ENCODE measurements around the gene LMO1. TPM values are rescaled to one million over a fixed set of nuclear protein-coding genes. Genes with fewer than 3 reads are reported as not detected.

The LMO1 gene
- total RNA-seq, 1 donor from 2014 or later = not detected

GRCh38 chr11:8205566-8205965, 58.1 kb downstream of the LMO1 start:
- no peak for DNase-seq (ENCODE audit: low spot score)

DNA sequence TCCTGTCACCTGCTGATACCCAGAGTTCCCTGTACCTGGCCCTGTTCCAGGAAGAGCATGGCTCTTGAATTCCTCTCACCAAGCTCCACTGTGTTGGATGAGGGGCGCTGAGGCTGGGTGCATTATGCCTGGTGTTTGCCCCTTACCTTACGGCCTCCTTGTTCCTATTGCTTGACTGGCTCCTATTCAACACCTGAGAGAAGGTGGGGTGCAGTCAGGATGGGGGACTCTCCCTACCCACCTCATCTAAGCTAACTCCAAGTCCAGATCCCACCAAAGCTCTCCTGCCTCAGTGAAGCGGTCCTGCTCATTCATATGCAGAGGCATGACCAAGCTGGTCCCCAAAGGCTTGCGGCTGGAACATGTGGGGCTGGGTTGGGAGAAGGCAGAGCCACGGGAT, 59.1 kb downstream of the LMO1 start:
- DNase-seq (ENCODE audit: low spot score) = no peak

- no peak for DNase-seq (ENCODE audit: low spot score)
These were observed 59.7 kb downstream of the LMO1 start for GRCh38 chr11:8204025-8204424.

GRCh38 chr11:8203414-8203715, 60.3 kb downstream of the LMO1 start:
- DNase-seq (ENCODE audit: low spot score) = no peak

DNA sequence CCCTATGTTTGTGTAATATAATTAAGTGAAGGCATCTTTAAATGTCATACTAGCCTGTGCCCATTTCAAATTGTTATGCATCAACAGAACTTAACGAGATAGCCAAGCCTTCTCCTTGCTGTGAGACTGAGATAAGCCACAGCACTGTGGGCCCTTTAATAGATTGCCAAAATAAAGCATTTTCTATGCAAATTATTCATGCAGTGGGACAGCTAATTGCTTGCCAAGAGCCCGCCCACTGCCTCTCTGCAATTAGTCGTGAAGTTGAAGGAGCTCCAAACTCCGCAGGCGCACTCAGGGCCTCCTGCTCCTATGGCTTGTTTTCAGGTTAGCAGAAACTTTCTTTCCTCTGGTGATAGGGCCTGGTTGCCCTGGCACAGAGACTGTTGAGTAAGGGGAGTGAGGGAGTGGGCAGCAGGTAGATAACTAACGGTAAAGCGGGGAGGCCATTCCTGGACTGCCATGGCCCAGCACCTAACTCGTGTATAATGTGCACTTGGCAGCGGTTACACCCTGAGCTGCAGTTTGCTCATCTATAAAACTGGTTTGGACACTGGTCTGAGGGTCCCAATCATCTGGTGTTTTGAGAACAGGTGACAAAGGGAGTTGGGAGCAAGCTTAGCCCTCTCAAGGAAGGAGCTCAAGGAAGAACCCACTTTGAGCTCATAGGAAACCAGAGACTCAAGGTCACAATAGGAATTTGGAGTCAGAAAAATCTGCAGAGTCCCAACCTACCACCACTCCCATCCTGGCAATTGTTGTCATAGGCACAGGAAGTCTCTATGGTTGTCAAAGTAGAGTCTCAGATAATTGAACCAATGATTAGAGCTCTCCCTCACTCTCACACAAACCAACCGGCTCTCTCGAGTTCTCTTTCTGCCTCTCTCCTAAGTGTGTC, 60.9 kb downstream of the LMO1 start:
- DNase-seq (ENCODE audit: low spot score) = no peak

DNA sequence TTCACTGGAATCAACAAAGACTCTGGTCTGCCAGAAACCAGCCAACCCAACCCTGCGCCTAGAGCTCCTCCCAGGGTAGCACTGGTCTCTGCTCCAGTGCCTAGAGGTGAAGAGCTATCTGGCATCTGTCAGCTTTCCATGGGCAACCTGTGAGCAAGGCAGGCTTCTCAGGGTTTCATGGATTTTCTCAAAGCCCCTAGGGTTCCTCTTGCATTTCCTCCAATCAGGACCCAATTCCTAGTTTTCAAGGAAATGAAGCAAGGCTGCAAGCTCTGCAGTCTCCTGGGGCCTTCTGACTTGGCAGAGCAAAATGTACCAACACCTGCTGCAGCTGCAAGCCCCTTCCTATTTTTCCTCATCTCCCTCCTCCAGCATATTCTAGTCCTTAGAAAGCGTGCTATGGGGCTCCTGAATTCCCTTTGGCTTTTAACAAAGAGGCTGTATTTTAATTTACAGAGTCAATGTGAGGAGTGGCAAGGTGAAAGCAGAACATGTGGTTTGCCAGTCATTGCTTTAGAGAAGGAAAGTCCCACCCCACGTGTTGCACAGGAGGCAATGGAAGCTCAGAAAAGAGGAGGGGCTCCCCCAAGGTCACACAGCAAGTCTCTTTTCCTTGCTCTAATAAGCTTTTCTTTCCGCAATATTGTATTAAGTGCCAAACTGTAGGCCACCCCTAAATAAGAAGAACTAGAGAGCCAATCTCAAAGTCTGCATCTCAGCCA, 61.9 kb downstream of the LMO1 start:
- DNase-seq (ENCODE audit: low spot score) = no peak

- no peak for DNase-seq (ENCODE audit: low spot score)
These were observed 64.0 kb downstream of the LMO1 start for GRCh38 chr11:8199676-8200075.

DNA sequence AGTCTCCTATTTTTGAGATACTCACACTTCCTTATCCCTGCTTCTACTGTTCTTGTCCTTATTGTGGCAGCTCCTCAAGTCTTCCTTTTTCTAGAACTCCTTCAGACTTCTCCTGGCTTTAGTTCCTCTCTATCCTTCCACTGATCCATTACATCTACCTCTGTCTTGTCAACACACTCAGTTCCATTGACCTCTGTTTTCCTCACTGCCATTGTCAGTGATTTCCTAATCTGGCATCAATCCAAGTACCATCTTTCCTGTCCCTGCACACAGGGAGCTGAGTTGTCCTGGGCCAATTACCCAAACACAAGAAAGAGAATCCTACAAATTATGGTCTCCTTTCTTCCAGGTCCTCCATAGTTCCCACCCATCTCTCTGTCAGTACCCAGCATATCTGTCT, 66.9 kb downstream of the LMO1 start:
- DNase-seq (ENCODE audit: low spot score) = no peak

DNA sequence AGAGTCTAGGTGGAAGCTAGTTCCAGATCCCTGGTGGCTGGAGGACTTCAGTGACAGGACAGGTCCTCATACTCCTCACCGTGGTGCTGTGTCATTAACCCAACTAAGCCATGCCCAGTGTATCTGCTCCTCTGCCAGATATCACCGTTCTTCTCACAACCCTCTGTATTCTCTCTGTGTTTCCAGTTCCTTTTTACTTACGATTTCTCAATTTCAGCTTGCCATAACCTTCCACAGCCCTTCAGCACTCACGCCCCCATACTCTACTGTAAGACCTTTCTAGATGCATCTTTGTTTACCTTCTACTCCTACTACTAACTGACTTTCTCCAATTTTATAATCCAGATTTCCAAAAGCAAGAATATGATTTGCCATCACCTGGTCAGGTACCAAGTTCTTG, 68.7 kb downstream of the LMO1 start:
- no peak for DNase-seq (ENCODE audit: low spot score)

DNA sequence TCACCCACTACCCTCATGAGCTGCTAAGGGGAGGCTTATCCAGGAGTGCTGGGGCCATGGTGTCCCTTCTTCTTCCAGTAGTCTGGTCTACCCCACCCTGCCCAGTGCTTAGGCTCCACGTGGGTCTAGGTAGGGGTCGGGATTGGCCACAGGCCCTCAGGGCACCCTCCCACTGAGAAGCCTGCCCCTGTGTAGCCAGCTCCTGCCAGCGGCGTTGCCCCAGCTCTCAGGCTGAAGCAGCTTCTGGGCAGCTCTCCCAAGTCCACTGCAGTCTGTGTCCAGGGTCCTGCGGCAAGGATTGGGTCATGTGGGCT, 70.8 kb downstream of the LMO1 start:
- DNase-seq (ENCODE audit: low spot score) = no peak

GRCh38 chr11:8192016-8192895, 71.4 kb downstream of the LMO1 start:
- peak; percentile 70 for DNase-seq (ENCODE audit: low spot score)

GRCh38 chr11:8190431-8190830, 73.2 kb downstream of the LMO1 start:
- no peak for DNase-seq (ENCODE audit: low spot score)

DNA sequence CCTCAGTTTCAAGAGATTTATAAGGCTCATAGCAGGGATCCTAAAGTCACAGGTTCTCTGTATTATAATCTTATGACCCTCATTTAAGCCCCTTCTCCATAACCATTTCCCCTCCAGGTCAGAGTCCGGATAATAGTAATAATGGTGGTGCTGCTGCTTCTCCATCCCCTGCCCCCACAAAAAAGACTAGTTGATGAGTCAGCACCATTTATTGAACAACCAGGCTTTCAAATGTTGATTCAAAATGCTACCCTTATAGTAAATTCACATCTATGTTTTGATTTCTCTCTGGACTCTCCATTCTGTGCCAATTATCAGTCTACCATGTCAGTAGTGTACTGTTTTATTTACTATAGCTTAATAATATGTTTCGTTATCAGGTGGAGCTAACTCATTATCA, 77.2 kb downstream of the LMO1 start:
- no peak for DNase-seq (ENCODE audit: low spot score)

- no peak for DNase-seq (ENCODE audit: low spot score)
These were observed 80.6 kb downstream of the LMO1 start for GRCh38 chr11:8183111-8183510.

- DNase-seq (ENCODE audit: low spot score) = no peak
These were observed 83.2 kb downstream of the LMO1 start for GRCh38 chr11:8180469-8180868.

- DNase-seq (ENCODE audit: low spot score) = no peak
These were observed 85.4 kb downstream of the LMO1 start for GRCh38 chr11:8178297-8178696.

- DNase-seq (ENCODE audit: low spot score) = no peak
These were observed 86.5 kb downstream of the LMO1 start for GRCh38 chr11:8177136-8177535.

Other genes with a start within 250 kb of the LMO1 start
- gene TUB, start 182.7 kb downstream of the LMO1 start, total RNA-seq = 11.3 TPM
- 23.8 TPM for gene RIC3, start 94.9 kb downstream of the LMO1 start, total RNA-seq

All from mucosa of gallbladder (tissue), 1 donor.